Measurements from ENCODE around the gene P3H2.

DNA sequence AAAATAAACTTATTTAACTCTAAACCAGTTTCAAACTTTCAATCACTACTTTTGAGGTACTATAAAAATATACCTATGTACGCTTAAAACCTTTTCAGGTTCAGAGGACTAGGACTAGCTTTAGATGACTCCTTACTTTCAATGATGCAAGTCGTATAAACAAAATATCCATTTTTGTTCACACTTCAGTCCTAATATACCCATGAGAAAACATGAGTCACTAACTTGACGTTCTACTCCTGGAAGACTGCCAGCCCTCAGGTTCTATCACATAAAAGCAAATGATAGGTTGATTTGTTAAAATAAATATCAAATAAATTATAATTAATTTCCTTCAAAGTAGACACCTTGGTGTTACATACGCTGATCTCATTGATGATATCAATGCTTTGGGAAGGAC, 10.6 kb upstream of the P3H2 start:
- TF ChIP-seq, protein P1, sequence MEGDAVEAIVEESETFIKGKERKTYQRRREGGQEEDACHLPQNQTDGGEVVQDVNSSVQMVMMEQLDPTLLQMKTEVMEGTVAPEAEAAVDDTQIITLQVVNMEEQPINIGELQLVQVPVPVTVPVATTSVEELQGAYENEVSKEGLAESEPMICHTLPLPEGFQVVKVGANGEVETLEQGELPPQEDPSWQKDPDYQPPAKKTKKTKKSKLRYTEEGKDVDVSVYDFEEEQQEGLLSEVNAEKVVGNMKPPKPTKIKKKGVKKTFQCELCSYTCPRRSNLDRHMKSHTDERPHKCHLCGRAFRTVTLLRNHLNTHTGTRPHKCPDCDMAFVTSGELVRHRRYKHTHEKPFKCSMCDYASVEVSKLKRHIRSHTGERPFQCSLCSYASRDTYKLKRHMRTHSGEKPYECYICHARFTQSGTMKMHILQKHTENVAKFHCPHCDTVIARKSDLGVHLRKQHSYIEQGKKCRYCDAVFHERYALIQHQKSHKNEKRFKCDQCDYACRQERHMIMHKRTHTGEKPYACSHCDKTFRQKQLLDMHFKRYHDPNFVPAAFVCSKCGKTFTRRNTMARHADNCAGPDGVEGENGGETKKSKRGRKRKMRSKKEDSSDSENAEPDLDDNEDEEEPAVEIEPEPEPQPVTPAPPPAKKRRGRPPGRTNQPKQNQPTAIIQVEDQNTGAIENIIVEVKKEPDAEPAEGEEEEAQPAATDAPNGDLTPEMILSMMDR (conservative IDR thresholded peaks at IDR 0.05; ENCODE audit: low read length): no peak
- TF ChIP-seq EZH2phosphoT487 (IDR thresholded peaks at IDR 0.05; ENCODE audit: borderline replicate concordance): no peak
